Lung (tissue), 12 donors: ENCODE results near the gene TEKT1. TPM values are rescaled to one million over a fixed set of nuclear protein-coding genes. Genes with fewer than 3 reads are reported as not detected.

Experiments used
- ATAC-seq: fragments of 200-7000 bp; cut with Tn5 transposase; one replicate; pipeline ENCODE4 v1.9.1; 2020; ENCODE audit warnings: moderate number of reproducible peaks; ENCODE audit not compliant: insufficient read depth, low FRiP score
- DNase-seq, 3 donors: peaks; one replicate each; pipeline ENCODE4 v3.0.0-alpha.2; 2013 to 2017
- H3K27ac ChIP-seq, 2 donors: one replicate each; pipeline ENCODE4 v1.5.1; 2013; ENCODE audit warnings: mild to moderate bottlenecking in 2 of 2, moderate library complexity in 2 of 2, control low read depth in 1 of 2, inconsistent platforms in 1 of 2, low read depth in 1 of 2, low read length in 1 of 2
- H3K27me3 ChIP-seq, 3 donors: one replicate each; pipeline ENCODE4 v1.5.1; 2013; ENCODE audit warnings: low read length in 2 of 3; ENCODE audit not compliant: control insufficient read depth in 3 of 3, insufficient read depth in 3 of 3
- H3K36me3 ChIP-seq, 4 donors: one replicate each; pipeline ENCODE4 v1.5.1; 2013; ENCODE audit warnings: low read length in 4 of 4, mild to moderate bottlenecking in 1 of 4, moderate library complexity in 1 of 4; ENCODE audit not compliant: control insufficient read depth in 4 of 4, insufficient read depth in 4 of 4
- H3K4me1 ChIP-seq, 5 donors: one replicate each; pipeline ENCODE4 v1.5.1; 2013; ENCODE audit warnings: low read length in 5 of 5, mild to moderate bottlenecking in 2 of 5, moderate library complexity in 1 of 5; ENCODE audit not compliant: control insufficient read depth in 5 of 5, insufficient read depth in 5 of 5
- H3K4me3 ChIP-seq: one replicate; pipeline ENCODE4 v1.5.1; 2013; ENCODE audit warnings: mild to moderate bottlenecking, control low read depth, moderate library complexity
- H3K9ac ChIP-seq, 2 donors: one replicate each; pipeline ENCODE4 v1.5.1; 2013; ENCODE audit warnings: low read length in 2 of 2, control low read depth in 1 of 2; ENCODE audit not compliant: insufficient read depth in 1 of 2
- H3K9me3 ChIP-seq, 4 donors: one replicate each; pipeline ENCODE4 v1.5.1; 2013; ENCODE audit warnings: low read length in 3 of 4, mild to moderate bottlenecking in 1 of 4, moderate library complexity in 1 of 4; ENCODE audit not compliant: control insufficient read depth in 4 of 4, insufficient read depth in 3 of 4
- CTCF ChIP-seq: IDR thresholded peaks from 2 replicates; pipeline ENCODE4 v1.5.1; 2012; ENCODE audit warnings: mild to moderate bottlenecking; ENCODE audit errors: control extremely low read depth, extremely low read depth
- WGBS, 2 donors: extraction: QIAGEN DNeasy Blood & Tissue Kit; methylation state at CpG; one replicate each; pipeline ENCODE4 v1.1.7; 2013; 5-methylcytosine and 5-hydroxymethylcytosine counted together
- polyA plus RNA-seq, 2 donors: library from polyadenylated mRNA; stranded (reverse); fragments of 200-250 nt; gene quantifications; one replicate each; pipeline ENCODE4 v1.2.1, GENCODE V29; 2013
- total RNA-seq, 2 donors: library from RNA; depleted of rRNA in 1 of 2; stranded (reverse); fragments of >200 nt in 1 of 2; gene quantifications; one replicate each; pipeline ENCODE4 v1.2.1, GENCODE V29; 2014 to 2021
- donor health status: control.
- donor health status: control.
- donor health status: Bipolar disorder and iron deficiency.
- donor health status: healthy.
- donor health status: DM: yes; HTN: yes; CAD: no.

The TEKT1 gene
- total and polyA plus RNA-seq, 4 donors: 9.3 to 24.8 (median 14.9) TPM

GRCh38 chr17:6757747-6758146 lies 73.8 kb downstream of the TEKT1 start:
- no peak for TF ChIP-seq CTCF
- Histone ChIP-seq H3K27me3 (no peaks in the 10 kb centered on the region), H3K9me3 (no peaks in the 10 kb centered on the region), H3K9ac (no peak overlapping the region), H3K36me3 (peaks cover 0 to 20% (median 7%) of the 10 kb centered on the region in 4 donors), H3K27ac (no peak overlapping the region), H3K4me3 (no peak overlapping the region), H3K4me1 (peaks cover 0 to 27% (median 2%) of the 10 kb centered on the region in 5 donors)
- 86 to 98% methylated on average over 2 of the region's 2 CpGs for WGBS, 2 donors
- ATAC-seq (no peak), DNase-seq (no peak)

- Histone ChIP-seq H3K4me3 (peak overlapping the region; percentile 67), H3K9me3 (no peaks in the 10 kb centered on the region), H3K27ac (peak overlapping the region; percentile 26 to 97), H3K27me3 (no peaks in the 10 kb centered on the region), H3K36me3 (peaks cover 0 to 16% (median 6%) of the 10 kb centered on the region in 4 donors), H3K4me1 (peaks cover 0 to 36% (median 6%) of the 10 kb centered on the region in 5 donors), H3K9ac (peak overlapping the region; percentile 44 to 51)
- no peak for TF ChIP-seq CTCF
- DNase-seq (no peak), ATAC-seq (no peak)
- WGBS, 2 donors: 27 to 44% methylated on average over 13 of the region's 13 CpGs
Observed at GRCh38 chr17:6756425-6757031, 75.0 kb downstream of the TEKT1 start.

GRCh38 chr17:6755731-6756184 lies 75.8 kb downstream of the TEKT1 start, which contains the start of gene XAF1:
Gene XAF1, plus strand, starts transcription at chr17:6756046. Its CDS starts 33 bp downstream, at chr17:6756079.
- peak within 1 kb of the TSS; percentile 44 to 51 for H3K9ac ChIP-seq
- H3K4me1 ChIP-seq: peaks cover 0 to 36% (median 6%) of the 10 kb centered on the region in 5 donors
- H3K27me3 ChIP-seq: no peaks in the 10 kb centered on the region
- no peaks in the 10 kb centered on the region for H3K9me3 ChIP-seq
- DNase-seq (peak; percentile 28 to 67 (median 60)), ATAC-seq (peak; percentile 29)
- H3K4me3 ChIP-seq: peak within 1 kb of the TSS; percentile 67
- peak within 1 kb of the TSS; percentile 85 to 97 for H3K27ac ChIP-seq
- TF ChIP-seq CTCF: no peak
- H3K36me3 ChIP-seq: peaks cover 0 to 10% (median 4%) of the 10 kb centered on the region in 4 donors
- WGBS, 2 donors: 3 to 7% methylated on average over 14 of the region's 14 CpGs
